GM23338 (cell line): Measurements from ENCODE around the gene GBE1. TPM values are rescaled to one million over a fixed set of nuclear protein-coding genes. Genes with fewer than 3 reads are reported as not detected.

ENCODE experiments used
- ATAC-seq: fragments of 200-7000 bp; cut with Tn5 transposase; 3 replicates; pipeline ENCODE4 v1.9.1; 2020
- DNase-seq: peaks from one replicate; pipeline ENCODE4 v3.0.0-alpha.2; 2015; ENCODE audit warnings: low spot score
- H2AFZ ChIP-seq: fragments of 200-600 bp; sonication (generic); 2 replicates; pipeline ENCODE4 v1.8.0; 2016; ENCODE audit warnings: antibody characterized with exemption, mild to moderate bottlenecking, moderate library complexity
- H3F3A ChIP-seq: fragments of 200-600 bp; sonication (generic); replicated peaks from 2 replicates; pipeline ENCODE4 v1.8.0; 2017; ENCODE audit warnings: antibody characterized with exemption, mixed run types, low read depth
- H3K27ac ChIP-seq: fragments of 200-600 bp; sonication (generic); 2 replicates; pipeline ENCODE4 v1.6.1; 2016; ENCODE audit warnings: low read depth
- H3K27me3 ChIP-seq: fragments of 200-600 bp; sonication (generic); 2 replicates; pipeline ENCODE4 v1.8.0; 2016; ENCODE audit warnings: mild to moderate bottlenecking, mixed run types, moderate library complexity; ENCODE audit not compliant: insufficient read depth
- H3K36me3 ChIP-seq: fragments of 200-600 bp; sonication (generic); 2 replicates; pipeline ENCODE4 v1.8.0; 2016; ENCODE audit warnings: mild to moderate bottlenecking; ENCODE audit not compliant: insufficient read depth
- H3K4me1 ChIP-seq: fragments of 200-600 bp; sonication (generic); 2 replicates; pipeline ENCODE4 v1.8.0; 2016; ENCODE audit warnings: mild to moderate bottlenecking, moderate library complexity; ENCODE audit not compliant: insufficient read depth
- H3K4me2 ChIP-seq: fragments of 200-600 bp; sonication (generic); 2 replicates; pipeline ENCODE4 v1.7.1; 2017; ENCODE audit warnings: mixed run types
- H3K4me3 ChIP-seq: fragments of 200-600 bp; sonication (generic); 2 replicates; pipeline ENCODE4 v1.6.1; 2016; ENCODE audit warnings: mixed run types
- H3K79me2 ChIP-seq: fragments of 200-600 bp; sonication (generic); replicated peaks from 2 replicates; pipeline ENCODE4 v1.8.0; 2017; ENCODE audit warnings: mild to moderate bottlenecking; ENCODE audit not compliant: insufficient read depth
- H3K9me2 ChIP-seq: fragments of 200-600 bp; sonication (generic); 2 replicates; pipeline ENCODE4 v1.8.0; 2017; ENCODE audit not compliant: insufficient read depth
- H4K20me1 ChIP-seq: fragments of 200-600 bp; sonication (generic); replicated peaks from 2 replicates; pipeline ENCODE4 v1.8.0; 2017; ENCODE audit warnings: mild to moderate bottlenecking; ENCODE audit not compliant: insufficient read depth
- H3K27ac Mint-ChIP-seq: 2 replicates; pipeline ENCODE4 v1.8.0; 2020; ENCODE audit warnings: inconsistent platforms, mild to moderate bottlenecking, moderate library complexity, mixed read lengths
- H3K27me3 Mint-ChIP-seq: 3 replicates; pipeline ENCODE4 v1.8.0; 2022; ENCODE audit warnings: low read depth, mild to moderate bottlenecking, moderate library complexity, mixed read lengths, inconsistent platforms; ENCODE audit not compliant: insufficient read depth, poor library complexity
- H3K36me3 Mint-ChIP-seq: 3 replicates; pipeline ENCODE4 v1.8.0; 2021; ENCODE audit warnings: low read depth, mild to moderate bottlenecking, inconsistent platforms, moderate library complexity, mixed read lengths
- H3K4me1 Mint-ChIP-seq: 3 replicates; pipeline ENCODE4 v1.8.0; 2020; ENCODE audit warnings: mild to moderate bottlenecking, inconsistent platforms, mixed read lengths
- H3K4me3 Mint-ChIP-seq: 3 replicates; pipeline ENCODE4 v1.8.0; 2021; ENCODE audit warnings: moderate library complexity, mild to moderate bottlenecking, inconsistent platforms, mixed read lengths
- H3K9me3 Mint-ChIP-seq: 3 replicates; pipeline ENCODE4 v1.8.0; 2020; ENCODE audit warnings: moderate library complexity, mild to moderate bottlenecking, inconsistent platforms, mixed read lengths
- CREB1 ChIP-seq: fragments of 250-450 bp; sonication (Bioruptor Pico); IDR thresholded peaks from 2 replicates; pipeline ENCODE4 v1.5.0; 2020; ENCODE audit warnings: low read depth, mild to moderate bottlenecking, moderate library complexity
- EZH2 ChIP-seq: fragments of 200-600 bp; sonication (generic); IDR thresholded peaks from one replicate; pipeline ENCODE4 v1.8.0; 2017; ENCODE audit warnings: antibody characterized with exemption, mild to moderate bottlenecking, low read depth; ENCODE audit not compliant: unreplicated experiment
- EZH2phosphoT487 ChIP-seq: fragments of 200-600 bp; sonication (generic); IDR thresholded peaks from one replicate; pipeline ENCODE4 v1.8.1; 2018; ENCODE audit warnings: antibody characterized with exemption; ENCODE audit not compliant: unreplicated experiment
- JUNB ChIP-seq: IDR thresholded peaks from one replicate; pipeline ENCODE4 v1.6.1; 2016; ENCODE audit warnings: antibody characterized with exemption; ENCODE audit not compliant: unreplicated experiment
- NANOG ChIP-seq: IDR thresholded peaks from 2 replicates; pipeline ENCODE4 v1.6.1; 2016; ENCODE audit warnings: antibody characterized with exemption, borderline replicate concordance
- POLR2AphosphoS5 ChIP-seq: IDR thresholded peaks from 2 replicates; pipeline ENCODE4 v1.6.1; 2016; ENCODE audit warnings: antibody characterized with exemption, low read depth
- STAT1 ChIP-seq: IDR thresholded peaks from one replicate; pipeline ENCODE4 v1.6.1; 2016; ENCODE audit warnings: antibody characterized with exemption; ENCODE audit not compliant: unreplicated experiment
- ZNF114 ChIP-seq: fragments of 250-450 bp; sonication (Bioruptor Pico); IDR thresholded peaks from 2 replicates; pipeline ENCODE4 v1.5.0; 2020; ENCODE audit warnings: mild to moderate bottlenecking, moderate library complexity
- ZNF331 ChIP-seq: fragments of 250-450 bp; sonication (Bioruptor Pico); IDR thresholded peaks from 2 replicates; pipeline ENCODE4 v1.5.0; 2020; ENCODE audit warnings: low read depth, mild to moderate bottlenecking, moderate library complexity
- polyA plus RNA-seq: library from polyadenylated mRNA; unstranded; fragments of >200 nt; fragmentation: Nextera tagmentation; extraction: Ambion mirVana; gene quantifications from 2 replicates; pipeline ENCODE4 v1.2.1, GENCODE V29; 2016
- total RNA-seq: library from RNA; depleted of rRNA; stranded (reverse); fragments of >200 nt; shearing (Covaris generic); gene quantifications from 2 replicates; pipeline ENCODE4 v1.2.3, GENCODE V29; 2014
- TF ChIP-seq, protein P1 (sequence below): IDR thresholded peaks from one replicate; pipeline ENCODE4 v1.6.1; 2018; ENCODE audit warnings: antibody characterized with exemption; ENCODE audit not compliant: unreplicated experiment
- TF ChIP-seq, protein P2 (sequence below), 2 experiments: fragments of 200-600 bp in 1 of 2; sonication (generic) in 1 of 2; conservative IDR thresholded peaks; 2 replicates each; pipeline versions ENCODE4 v1.5.1 to v1.6.1; 2016 to 2017; ENCODE audit warnings: antibody characterized with exemption in 2 of 2, low read depth in 2 of 2, mild to moderate bottlenecking in 2 of 2, moderate library complexity in 1 of 2
- TF ChIP-seq, protein P3 (sequence below): IDR thresholded peaks from 2 replicates; pipeline ENCODE4 v1.6.1; 2016; ENCODE audit warnings: antibody characterized with exemption
- TF ChIP-seq, protein P4 (sequence below): fragments of 250-450 bp; sonication (Bioruptor Pico); IDR thresholded peaks from 2 replicates; pipeline ENCODE4 v1.5.0; 2020; ENCODE audit warnings: mild to moderate bottlenecking, moderate library complexity

Gene GBE1
- total and polyA plus RNA-seq, 2 experiments from 2014 or later = 6.4 to 12.2 TPM

DNA sequence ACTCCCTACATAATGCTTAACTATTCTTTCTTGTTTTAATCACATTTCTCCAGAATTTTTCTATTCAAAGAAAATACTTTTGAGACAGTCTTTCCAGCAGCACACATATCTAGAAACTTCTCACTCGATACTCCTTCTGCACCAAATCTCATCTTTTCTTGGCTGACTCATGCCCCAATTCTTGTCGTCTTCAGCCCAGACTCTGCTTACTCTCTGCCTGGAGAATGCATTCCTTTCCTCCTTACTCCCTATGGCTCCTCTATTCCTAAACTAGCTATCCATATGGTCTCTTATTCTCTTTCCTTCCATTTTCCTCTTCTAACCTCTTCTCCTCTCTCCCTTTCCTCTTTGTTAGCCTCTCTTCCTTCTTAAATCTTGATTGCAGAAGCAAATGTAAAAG lies 158.7 kb downstream of the GBE1 start (continued):
- TF ChIP-seq, protein P1, sequence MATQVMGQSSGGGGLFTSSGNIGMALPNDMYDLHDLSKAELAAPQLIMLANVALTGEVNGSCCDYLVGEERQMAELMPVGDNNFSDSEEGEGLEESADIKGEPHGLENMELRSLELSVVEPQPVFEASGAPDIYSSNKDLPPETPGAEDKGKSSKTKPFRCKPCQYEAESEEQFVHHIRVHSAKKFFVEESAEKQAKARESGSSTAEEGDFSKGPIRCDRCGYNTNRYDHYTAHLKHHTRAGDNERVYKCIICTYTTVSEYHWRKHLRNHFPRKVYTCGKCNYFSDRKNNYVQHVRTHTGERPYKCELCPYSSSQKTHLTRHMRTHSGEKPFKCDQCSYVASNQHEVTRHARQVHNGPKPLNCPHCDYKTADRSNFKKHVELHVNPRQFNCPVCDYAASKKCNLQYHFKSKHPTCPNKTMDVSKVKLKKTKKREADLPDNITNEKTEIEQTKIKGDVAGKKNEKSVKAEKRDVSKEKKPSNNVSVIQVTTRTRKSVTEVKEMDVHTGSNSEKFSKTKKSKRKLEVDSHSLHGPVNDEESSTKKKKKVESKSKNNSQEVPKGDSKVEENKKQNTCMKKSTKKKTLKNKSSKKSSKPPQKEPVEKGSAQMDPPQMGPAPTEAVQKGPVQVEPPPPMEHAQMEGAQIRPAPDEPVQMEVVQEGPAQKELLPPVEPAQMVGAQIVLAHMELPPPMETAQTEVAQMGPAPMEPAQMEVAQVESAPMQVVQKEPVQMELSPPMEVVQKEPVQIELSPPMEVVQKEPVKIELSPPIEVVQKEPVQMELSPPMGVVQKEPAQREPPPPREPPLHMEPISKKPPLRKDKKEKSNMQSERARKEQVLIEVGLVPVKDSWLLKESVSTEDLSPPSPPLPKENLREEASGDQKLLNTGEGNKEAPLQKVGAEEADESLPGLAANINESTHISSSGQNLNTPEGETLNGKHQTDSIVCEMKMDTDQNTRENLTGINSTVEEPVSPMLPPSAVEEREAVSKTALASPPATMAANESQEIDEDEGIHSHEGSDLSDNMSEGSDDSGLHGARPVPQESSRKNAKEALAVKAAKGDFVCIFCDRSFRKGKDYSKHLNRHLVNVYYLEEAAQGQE = no peak

DNA sequence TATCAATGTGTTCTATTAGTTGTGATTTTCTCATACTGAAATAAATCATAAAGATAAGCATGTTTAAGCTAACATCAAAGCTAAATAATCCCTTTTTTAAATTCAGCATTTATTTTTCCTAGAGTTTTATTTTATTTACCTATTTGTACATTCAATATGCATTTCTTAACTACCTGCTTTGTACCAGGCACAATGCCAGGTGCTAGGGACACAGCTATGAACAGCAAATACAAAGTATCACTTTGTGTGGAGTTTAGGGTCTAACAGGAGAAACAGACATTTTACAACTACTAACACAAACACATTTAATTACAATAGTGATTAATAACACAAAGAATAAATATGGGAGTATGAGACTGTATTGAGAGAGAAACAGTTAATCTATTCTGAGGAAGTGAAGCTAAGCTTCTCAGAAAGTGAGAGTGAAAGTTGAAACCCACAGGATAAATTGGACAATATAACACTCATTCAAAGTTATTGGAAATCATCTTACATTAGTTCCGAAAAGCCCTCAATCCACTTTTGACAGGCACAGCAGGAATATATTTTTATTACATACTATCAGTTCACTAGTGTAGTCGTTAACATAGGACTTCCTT lies 159.6 kb downstream of the GBE1 start:
- no peak for ATAC-seq
- Histone ChIP-seq H3K27ac (no peak overlapping the region), H3K4me2 (no peak overlapping the region), H2AFZ (no peak overlapping the region), H3F3A (no peaks in the 10 kb centered on the region), H3K36me3 (no peaks in the 10 kb centered on the region), H3K79me2 (no peaks in the 10 kb centered on the region), H3K9me2 (no peaks in the 10 kb centered on the region), H3K4me3 (no peak overlapping the region), H3K27me3 (no peaks in the 10 kb centered on the region), H3K4me1 (no peaks in the 10 kb centered on the region), H4K20me1 (no peaks in the 10 kb centered on the region)
- no peak for DNase-seq
- Mint-ChIP-seq H3K27me3 (peaks cover 2% of the 10 kb centered on the region), H3K9me3 (no peaks in the 10 kb centered on the region), H3K27ac (no peak overlapping the region), H3K36me3 (no peaks in the 10 kb centered on the region), H3K4me3 (no peak overlapping the region), H3K4me1 (no peaks in the 10 kb centered on the region)
- TF ChIP-seq POLR2AphosphoS5 (no peak), EZH2 (no peak), JUNB (no peak), STAT1 (no peak), NANOG (no peak), ZNF114 (CRISPR knock-in tag) (no peak), ZNF331 (CRISPR knock-in tag) (no peak), CREB1 (CRISPR knock-in tag) (no peak), EZH2phosphoT487 (no peak)
- TF ChIP-seq, protein P2, sequence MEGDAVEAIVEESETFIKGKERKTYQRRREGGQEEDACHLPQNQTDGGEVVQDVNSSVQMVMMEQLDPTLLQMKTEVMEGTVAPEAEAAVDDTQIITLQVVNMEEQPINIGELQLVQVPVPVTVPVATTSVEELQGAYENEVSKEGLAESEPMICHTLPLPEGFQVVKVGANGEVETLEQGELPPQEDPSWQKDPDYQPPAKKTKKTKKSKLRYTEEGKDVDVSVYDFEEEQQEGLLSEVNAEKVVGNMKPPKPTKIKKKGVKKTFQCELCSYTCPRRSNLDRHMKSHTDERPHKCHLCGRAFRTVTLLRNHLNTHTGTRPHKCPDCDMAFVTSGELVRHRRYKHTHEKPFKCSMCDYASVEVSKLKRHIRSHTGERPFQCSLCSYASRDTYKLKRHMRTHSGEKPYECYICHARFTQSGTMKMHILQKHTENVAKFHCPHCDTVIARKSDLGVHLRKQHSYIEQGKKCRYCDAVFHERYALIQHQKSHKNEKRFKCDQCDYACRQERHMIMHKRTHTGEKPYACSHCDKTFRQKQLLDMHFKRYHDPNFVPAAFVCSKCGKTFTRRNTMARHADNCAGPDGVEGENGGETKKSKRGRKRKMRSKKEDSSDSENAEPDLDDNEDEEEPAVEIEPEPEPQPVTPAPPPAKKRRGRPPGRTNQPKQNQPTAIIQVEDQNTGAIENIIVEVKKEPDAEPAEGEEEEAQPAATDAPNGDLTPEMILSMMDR (conservative IDR thresholded peaks at IDR 0.05; ENCODE audit: low read depth in 2 of 2) = no peak
- TF ChIP-seq, protein P3, sequence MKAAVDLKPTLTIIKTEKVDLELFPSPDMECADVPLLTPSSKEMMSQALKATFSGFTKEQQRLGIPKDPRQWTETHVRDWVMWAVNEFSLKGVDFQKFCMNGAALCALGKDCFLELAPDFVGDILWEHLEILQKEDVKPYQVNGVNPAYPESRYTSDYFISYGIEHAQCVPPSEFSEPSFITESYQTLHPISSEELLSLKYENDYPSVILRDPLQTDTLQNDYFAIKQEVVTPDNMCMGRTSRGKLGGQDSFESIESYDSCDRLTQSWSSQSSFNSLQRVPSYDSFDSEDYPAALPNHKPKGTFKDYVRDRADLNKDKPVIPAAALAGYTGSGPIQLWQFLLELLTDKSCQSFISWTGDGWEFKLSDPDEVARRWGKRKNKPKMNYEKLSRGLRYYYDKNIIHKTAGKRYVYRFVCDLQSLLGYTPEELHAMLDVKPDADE = no peak
- TF ChIP-seq, protein P4, sequence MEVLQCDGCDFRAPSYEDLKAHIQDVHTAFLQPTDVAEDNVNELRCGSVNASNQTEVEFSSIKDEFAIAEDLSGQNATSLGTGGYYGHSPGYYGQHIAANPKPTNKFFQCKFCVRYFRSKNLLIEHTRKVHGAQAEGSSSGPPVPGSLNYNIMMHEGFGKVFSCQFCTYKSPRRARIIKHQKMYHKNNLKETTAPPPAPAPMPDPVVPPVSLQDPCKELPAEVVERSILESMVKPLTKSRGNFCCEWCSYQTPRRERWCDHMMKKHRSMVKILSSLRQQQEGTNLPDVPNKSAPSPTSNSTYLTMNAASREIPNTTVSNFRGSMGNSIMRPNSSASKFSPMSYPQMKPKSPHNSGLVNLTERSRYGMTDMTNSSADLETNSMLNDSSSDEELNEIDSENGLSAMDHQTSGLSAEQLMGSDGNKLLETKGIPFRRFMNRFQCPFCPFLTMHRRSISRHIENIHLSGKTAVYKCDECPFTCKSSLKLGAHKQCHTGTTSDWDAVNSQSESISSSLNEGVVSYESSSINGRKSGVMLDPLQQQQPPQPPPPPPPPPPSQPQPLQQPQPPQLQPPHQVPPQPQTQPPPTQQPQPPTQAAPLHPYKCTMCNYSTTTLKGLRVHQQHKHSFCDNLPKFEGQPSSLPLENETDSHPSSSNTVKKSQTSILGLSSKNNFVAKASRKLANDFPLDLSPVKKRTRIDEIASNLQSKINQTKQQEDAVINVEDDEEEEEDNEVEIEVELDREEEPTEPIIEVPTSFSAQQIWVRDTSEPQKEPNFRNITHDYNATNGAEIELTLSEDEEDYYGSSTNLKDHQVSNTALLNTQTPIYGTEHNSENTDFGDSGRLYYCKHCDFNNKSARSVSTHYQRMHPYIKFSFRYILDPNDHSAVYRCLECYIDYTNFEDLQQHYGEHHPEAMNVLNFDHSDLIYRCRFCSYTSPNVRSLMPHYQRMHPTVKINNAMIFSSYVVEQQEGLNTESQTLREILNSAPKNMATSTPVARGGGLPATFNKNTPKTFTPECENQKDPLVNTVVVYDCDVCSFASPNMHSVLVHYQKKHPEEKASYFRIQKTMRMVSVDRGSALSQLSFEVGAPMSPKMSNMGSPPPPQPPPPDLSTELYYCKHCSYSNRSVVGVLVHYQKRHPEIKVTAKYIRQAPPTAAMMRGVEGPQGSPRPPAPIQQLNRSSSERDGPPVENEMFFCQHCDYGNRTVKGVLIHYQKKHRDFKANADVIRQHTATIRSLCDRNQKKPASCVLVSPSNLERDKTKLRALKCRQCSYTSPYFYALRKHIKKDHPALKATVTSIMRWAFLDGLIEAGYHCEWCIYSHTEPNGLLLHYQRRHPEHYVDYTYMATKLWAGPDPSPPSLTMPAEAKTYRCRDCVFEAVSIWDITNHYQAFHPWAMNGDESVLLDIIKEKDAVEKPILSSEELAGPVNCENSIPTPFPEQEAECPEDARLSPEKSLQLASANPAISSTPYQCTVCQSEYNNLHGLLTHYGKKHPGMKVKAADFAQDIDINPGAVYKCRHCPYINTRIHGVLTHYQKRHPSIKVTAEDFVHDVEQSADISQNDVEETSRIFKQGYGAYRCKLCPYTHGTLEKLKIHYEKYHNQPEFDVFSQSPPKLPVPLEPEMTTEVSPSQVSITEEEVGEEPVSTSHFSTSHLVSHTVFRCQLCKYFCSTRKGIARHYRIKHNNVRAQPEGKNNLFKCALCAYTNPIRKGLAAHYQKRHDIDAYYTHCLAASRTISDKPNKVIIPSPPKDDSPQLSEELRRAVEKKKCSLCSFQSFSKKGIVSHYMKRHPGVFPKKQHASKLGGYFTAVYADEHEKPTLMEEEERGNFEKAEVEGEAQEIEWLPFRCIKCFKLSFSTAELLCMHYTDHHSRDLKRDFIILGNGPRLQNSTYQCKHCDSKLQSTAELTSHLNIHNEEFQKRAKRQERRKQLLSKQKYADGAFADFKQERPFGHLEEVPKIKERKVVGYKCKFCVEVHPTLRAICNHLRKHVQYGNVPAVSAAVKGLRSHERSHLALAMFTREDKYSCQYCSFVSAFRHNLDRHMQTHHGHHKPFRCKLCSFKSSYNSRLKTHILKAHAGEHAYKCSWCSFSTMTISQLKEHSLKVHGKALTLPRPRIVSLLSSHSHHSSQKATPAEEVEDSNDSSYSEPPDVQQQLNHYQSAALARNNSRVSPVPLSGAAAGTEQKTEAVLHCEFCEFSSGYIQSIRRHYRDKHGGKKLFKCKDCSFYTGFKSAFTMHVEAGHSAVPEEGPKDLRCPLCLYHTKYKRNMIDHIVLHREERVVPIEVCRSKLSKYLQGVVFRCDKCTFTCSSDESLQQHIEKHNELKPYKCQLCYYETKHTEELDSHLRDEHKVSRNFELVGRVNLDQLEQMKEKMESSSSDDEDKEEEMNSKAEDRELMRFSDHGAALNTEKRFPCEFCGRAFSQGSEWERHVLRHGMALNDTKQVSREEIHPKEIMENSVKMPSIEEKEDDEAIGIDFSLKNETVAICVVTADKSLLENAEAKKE = no peak
